A172 (cell line): Measurements from ENCODE around the gene OR51M1. TPM values are rescaled to one million over a fixed set of nuclear protein-coding genes. Genes with fewer than 3 reads are reported as not detected.
"Not testable (repeated sequence)": the region's sequence is repeated elsewhere in the genome, so short reads cannot be mapped to it uniquely, and the experiment has no call there.

Source experiments
- DNase-seq: peaks from one replicate; pipeline ENCODE4 v3.0.0-alpha.2; 2015; ENCODE audit warnings: low spot score
- total RNA-seq: library from RNA; depleted of rRNA; stranded (reverse); fragments of >200 nt; shearing (Covaris generic); gene quantifications from 2 replicates; pipeline ENCODE4 v1.2.3, GENCODE V29; 2014; rRNA removed

OR51M1 gene
- total RNA-seq: not detected in 2 replicates

DNA sequence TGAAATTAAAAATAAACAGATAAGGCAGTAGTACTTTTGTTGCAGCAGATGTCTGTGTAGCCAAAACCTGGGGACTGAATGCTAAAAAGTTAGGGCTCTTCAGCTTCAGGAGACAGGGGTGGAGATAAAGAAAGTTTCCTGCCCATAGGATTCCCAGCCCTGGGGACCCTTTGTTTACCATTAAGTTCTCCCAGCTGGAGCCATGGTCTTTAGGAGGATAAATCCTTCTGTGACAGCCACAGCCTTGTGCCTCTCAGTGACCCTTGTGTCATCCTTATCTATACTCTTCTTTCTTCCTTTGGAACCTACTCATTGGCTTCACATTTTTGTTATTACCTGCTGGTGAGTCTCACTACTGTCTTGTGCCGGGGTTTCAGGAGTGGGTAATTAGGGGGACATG lies at the start of gene OR51M1:
OR51M1 (plus strand) TSS at position 237 of the 400 bp plus-strand sequence. CDS start 5,587 bp downstream, outside the sequence.
- DNase-seq: no peak

DNA sequence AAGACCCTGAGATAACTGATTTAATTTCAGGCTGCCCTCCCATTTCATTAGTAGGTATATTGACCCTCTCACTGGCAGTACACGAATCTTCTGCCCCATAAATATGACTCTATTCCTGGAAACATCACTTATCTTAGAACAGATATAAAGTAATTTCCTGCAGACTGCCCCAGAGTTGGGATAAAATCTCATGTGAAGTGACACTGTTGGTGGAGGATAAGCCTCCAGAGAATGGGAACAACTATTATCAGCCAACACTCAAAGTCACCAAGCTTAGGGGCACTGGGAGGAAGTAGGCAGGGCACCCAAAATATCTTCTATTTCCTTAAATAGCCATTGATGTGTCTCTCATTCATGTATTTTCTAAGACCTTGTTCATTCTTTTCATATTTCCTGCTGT lies 48.4 kb upstream of the OR51M1 start:
- no peak for DNase-seq

DNA sequence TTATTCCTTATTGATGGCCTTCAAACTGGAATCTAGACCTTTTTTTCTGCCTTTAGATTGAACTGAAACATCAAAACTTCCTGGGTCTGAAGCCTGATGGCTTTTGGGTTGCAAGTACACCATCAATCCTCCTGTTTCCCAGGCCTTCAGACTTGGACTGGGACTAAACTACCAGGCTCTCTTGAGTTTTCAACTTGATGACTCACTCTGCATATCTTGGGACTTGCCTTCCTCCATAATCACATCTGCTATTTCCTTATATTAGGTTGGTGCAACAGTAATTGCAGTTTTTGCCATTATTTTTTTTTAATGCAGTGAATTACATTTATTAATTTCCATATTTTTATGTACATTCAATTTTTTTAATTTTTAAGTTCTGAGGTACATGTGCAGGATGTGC lies 47.3 kb upstream of the OR51M1 start:
- peak; percentile 17 for DNase-seq

GRCh38 chr11:5337253-5337652 lies 46.4 kb upstream of the OR51M1 start:
- not testable (repeated sequence) for DNase-seq

DNA sequence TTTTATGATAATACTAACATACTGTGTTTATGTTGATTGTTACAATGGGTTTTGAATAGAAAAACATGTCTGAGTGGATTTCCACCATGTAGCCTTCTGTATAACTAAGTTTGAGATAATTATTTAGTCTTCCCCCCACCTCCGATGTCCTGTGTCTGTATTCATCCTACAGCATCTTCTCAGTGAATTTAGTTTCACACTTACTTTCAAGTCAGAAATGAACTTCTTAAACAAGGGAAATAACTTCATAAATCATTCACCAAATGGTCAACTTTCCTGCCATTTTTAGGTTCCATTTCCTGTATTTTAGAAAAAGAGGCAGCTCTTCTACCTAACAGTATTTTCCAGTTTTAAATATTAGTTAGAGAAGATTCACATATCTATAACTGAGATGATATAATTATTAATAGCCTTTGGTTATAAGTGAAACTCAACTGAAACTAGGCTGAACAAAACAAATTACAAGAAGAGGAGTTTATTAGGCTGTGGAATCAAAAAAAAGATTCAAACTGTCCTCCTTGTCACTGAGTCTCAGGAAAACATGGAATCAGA lies 43.8 kb upstream of the OR51M1 start:
- no peak for DNase-seq

DNA sequence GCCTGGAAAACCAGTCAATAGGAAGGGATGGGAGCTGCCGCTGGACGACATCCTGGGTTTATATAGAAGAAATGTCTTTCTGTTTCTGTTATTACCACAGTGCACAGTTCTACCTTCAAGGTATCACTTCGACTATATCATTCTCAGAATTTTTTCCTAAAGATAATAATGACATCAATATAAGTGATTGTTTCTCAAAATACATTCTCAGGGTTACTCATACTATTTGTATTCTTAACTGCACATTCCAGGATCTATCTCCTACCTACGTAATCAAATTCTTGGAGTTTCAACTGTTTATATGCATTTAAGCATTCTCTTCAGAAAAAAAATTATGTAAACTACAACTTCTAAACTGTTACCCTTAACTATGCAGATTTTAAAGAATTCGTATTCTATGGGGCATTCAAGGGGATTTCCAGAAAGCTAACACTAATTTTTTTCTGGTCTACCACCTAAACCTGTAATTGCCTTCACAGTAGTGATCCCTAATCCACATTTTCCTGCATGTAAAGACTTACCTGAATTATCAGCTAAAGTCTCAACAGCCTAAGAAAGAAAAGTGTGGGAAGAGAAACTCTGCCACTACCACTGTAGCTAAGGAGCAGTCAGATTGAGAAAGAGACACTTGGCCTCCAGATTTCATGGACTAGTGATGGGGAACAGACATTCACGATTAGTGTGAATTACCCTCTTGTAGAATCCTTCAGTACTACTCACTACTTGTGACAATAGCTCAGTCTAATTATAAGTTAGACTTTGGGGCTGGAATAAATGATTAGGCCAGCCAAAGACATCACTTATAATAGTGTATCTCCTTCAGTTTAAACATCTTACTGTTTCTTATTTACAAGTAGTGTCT lies 39.9 kb upstream of the OR51M1 start, which contains the start of gene OR51B5:
OR51B5 (minus strand) TSS at position 51 of the 862 bp plus-strand sequence; CDS start at position 51, 0 bp downstream.
- DNase-seq: no peak

- DNase-seq: no peak
These were observed 37.8 kb upstream of the OR51M1 start for GRCh38 chr11:5345831-5346230.

GRCh38 chr11:5348551-5349194 lies 34.9 kb upstream of the OR51M1 start:
- DNase-seq: no peak

DNA sequence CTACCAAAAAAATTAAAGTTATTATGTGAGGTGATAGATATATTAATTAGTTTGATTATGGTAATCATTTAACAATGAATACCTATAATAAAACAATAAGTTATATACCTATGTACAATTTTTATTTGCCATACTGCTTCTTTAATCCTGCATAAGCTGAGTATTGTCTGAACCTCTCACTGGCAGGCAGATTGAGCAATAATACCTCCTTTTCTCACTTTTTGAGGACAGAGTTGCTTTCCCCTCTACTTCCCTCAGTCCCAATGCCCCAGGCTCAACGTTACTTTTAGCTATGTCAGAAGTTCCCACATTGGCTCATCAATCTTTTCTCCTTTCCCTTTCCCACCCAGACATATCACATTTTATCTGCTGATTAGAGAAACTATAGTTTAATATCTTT lies 34.1 kb upstream of the OR51M1 start:
- DNase-seq: no peak

GRCh38 chr11:5351208-5351607 lies 32.4 kb upstream of the OR51M1 start, which contains the start of gene OR51B6:
Gene OR51B6 (plus strand): TSS chr11:5351508. CDS start chr11:5351508, 0 bp downstream.
- DNase-seq: no peak

- not testable (repeated sequence) for DNase-seq
These were observed 27.6 kb upstream of the OR51M1 start for GRCh38 chr11:5356031-5356430.

GRCh38 chr11:5362017-5362625 lies 21.5 kb upstream of the OR51M1 start:
- peak; percentile 61 for DNase-seq

GRCh38 chr11:5363679-5364078 lies 19.9 kb upstream of the OR51M1 start:
- DNase-seq: peak; percentile 10

GRCh38 chr11:5364214-5364613 lies 19.4 kb upstream of the OR51M1 start:
- peak; percentile 88 for DNase-seq

GRCh38 chr11:5366365-5366764 lies 17.2 kb upstream of the OR51M1 start:
- not testable (repeated sequence) for DNase-seq

GRCh38 chr11:5366856-5367255 lies 16.8 kb upstream of the OR51M1 start:
- peak; percentile 21 for DNase-seq

DNA sequence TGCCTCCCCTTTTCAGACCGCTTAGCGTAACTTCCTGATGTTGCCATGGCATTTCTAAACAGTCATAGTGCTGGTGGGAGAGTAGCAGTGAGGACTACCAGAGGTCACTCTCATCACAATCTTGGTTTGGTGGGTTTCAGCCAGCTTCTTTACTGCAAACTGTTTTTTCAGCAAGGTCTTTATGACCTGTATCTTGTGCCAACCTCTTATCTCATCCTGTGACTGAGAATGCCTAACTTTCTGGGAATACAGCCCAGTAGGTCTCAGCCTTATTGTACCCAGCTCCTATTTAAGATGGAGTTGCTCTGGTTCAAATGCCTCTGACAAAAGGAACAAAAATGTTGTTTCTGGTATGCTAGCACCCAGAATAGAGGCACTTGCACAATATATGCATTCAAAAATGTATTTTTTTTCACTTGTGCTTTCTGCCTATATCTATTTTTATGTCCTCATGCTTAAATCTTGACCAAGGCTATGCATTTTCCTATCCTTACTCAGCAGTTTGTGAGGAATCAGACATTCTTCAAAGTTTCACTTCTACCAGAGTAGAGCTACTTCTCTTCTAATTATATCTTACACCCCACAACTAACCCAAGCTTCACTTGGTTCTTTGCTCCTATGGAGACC lies 16.1 kb upstream of the OR51M1 start:
- DNase-seq: peak; percentile 54

- no peak for DNase-seq
These were observed 15.0 kb upstream of the OR51M1 start for GRCh38 chr11:5368502-5369043.

- DNase-seq: peak; percentile 16
These were observed 13.8 kb upstream of the OR51M1 start for GRCh38 chr11:5369789-5370188.

GRCh38 chr11:5380740-5381342 lies 2.8 kb upstream of the OR51M1 start:
- DNase-seq: peak; percentile 83

GRCh38 chr11:5384335-5384734 lies 723 bp downstream of the OR51M1 start:
- DNase-seq: no peak
